Stimulated activated naive CD8-positive, alpha-beta T cell treated with anti-CD3 and anti-CD28 coated beads, Interleukin-15, amount 100 ng/mL, for 72 hours (primary cell): ENCODE results near the gene KRTAP12-2.
"Not testable (repeated sequence)": the region's sequence is repeated elsewhere in the genome, so short reads cannot be mapped to it uniquely, and the experiment has no call there.

Experiments used
- ATAC-seq: fragments of 150-1000 bp; cut with Tn5 transposase; 2 replicates; pipeline ENCODE4 v1.10.0; 2021; ENCODE audit warnings: mild to moderate bottlenecking, moderate library complexity
- DNase-seq, 2 donors: peaks; one replicate each; pipeline ENCODE4 v3.0.0; 2021 to 2022
- H3K27ac Mint-ChIP-seq, 2 donors: one replicate each; pipeline ENCODE4 v1.8.0; 2022; ENCODE audit warnings: mild to moderate bottlenecking in 2 of 2, mixed read lengths in 2 of 2, moderate library complexity in 2 of 2
- H3K27me3 Mint-ChIP-seq: one replicate; pipeline ENCODE4 v1.8.0; 2022; ENCODE audit warnings: mixed read lengths
- H3K4me1 Mint-ChIP-seq: one replicate; pipeline ENCODE4 v1.8.0; 2022; ENCODE audit warnings: mild to moderate bottlenecking, mixed read lengths
- H3K4me3 Mint-ChIP-seq, 2 donors: one replicate each; pipeline ENCODE4 v1.8.0; 2022; ENCODE audit warnings: mild to moderate bottlenecking in 2 of 2, mixed read lengths in 2 of 2, moderate library complexity in 1 of 2
- H3K9me3 Mint-ChIP-seq, 2 donors: one replicate each; pipeline ENCODE4 v1.8.0; 2022; ENCODE audit warnings: mixed read lengths in 2 of 2

The KRTAP12-2 gene

GRCh38 chr21:44695641-44696040 is 28.9 kb upstream of the KRTAP12-2 start:
- DNase-seq (no peak), ATAC-seq (no peak)
- no peak overlapping the region for H3K4me3 Mint-ChIP-seq
- peaks cover 42% of the 10 kb centered on the region for H3K4me1 Mint-ChIP-seq
- H3K9me3 Mint-ChIP-seq, result peaks cover 20% of the 10 kb centered on the region in 2 donors
- H3K27ac Mint-ChIP-seq, result peak overlapping the region in 1 of 2 donors; percentile 47
- peaks cover 55% of the 10 kb centered on the region for H3K27me3 Mint-ChIP-seq

DNA sequence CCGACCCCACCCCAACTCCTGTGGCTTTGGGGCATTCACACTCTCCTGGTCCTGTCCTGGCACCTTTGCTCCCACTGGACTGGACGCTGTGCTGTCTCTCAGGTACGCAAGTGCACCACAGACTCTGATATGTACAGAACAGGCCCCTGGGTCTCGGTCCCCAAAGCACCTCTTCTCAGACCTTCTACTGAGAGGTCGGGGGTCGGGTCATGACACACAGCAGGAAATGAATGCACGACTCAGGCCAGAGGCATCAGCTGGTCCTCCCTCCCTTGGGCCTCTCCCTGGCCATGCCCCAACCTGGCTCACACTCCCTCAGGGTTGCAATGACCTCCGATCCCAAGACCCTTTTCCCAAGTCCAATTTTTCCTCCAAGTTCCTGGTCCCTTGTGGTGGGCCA is 28.5 kb upstream of the KRTAP12-2 start:
- Mint-ChIP-seq H3K4me1 (peaks cover 42% of the 10 kb centered on the region), H3K27me3 (peaks cover 50% of the 10 kb centered on the region), H3K9me3 (peaks cover 20% of the 10 kb centered on the region in 2 donors), H3K27ac (peak overlapping the region in 1 of 2 donors; percentile 21), H3K4me3 (peak overlapping the region in 1 of 2 donors; percentile 17)
- no peak for DNase-seq
- no peak for ATAC-seq

DNA sequence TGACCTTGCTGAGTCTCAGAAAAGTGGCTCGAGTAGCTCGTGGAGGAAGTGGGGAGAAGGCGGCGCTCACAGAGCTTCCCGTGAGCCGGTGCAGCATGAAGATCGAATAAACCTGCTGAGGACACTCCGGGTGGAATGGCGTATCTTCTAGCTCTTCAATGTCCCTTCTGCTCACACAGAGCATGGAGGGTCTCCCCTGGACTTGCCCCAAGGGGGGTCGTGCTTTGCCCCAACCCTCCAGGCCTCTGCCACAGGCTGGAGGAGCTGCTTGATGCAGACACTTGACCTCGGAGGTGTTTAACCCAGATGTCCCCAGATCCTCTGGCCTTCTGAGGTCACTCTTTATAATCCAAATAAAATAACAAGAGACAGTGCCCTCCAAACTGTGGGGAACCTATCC is 28.0 kb upstream of the KRTAP12-2 start:
- no peak for ATAC-seq
- no peak overlapping the region for H3K4me3 Mint-ChIP-seq
- peaks cover 46% of the 10 kb centered on the region for H3K27me3 Mint-ChIP-seq
- no peak overlapping the region for H3K27ac Mint-ChIP-seq
- peaks cover 42% of the 10 kb centered on the region for H3K4me1 Mint-ChIP-seq
- DNase-seq, result no peak
- peaks cover 20% of the 10 kb centered on the region in 2 donors for H3K9me3 Mint-ChIP-seq

DNA sequence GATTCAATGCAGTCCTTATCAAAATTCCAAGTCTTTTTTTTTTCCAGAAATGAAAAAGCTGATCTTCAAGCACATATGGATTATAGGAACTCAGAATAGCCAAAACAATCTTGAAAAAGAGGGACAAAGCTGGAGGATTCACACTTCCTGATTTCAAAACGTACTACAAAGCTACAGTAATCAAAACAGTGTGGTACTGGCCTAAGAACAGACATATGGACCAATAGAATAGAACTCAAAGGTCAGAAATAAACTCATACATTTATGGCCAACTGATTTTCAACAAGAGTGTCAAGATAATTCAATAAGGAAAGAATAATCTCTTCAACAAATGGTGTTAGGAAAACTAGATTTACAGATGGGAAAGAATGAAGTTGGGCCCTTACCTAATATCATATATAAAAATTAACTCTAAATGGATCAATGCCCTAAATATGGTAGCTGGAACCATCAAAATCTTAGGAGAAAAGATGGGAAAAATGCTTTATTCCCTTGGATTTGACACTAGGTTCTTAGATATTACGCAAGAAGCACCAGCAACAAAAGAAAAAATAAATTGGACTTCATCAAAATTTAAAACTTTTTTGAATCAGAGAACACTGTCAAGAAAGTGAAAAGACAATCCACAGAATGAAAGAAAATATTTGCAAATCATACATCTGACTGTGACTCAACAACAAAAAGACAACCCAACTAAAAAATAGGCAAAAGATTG is 26.2 kb upstream of the KRTAP12-2 start:
- Mint-ChIP-seq H3K4me1 (peaks cover 31% of the 10 kb centered on the region), H3K9me3 (peaks cover 20% of the 10 kb centered on the region in 2 donors), H3K27ac (no peak overlapping the region), H3K27me3 (peaks cover 28% of the 10 kb centered on the region), H3K4me3 (no peak overlapping the region)
- ATAC-seq (no peak), DNase-seq (no peak)

DNA sequence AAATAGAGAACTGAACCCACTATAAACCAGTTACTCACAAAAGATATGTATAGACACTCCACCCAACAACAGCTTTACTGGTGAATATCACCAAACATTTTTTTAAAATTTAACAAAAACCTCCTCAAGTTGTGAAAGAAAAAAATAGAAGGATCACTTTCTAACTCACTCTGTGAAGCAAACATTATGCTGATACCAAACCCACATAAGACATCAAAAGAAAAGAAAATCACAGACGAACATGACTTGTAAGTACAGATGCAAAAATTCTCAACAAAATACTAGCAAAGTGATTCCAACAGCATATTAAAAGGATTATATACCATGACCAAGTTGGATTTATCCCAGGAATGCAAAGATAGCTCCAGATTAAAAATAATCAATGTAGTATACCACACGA is 25.0 kb upstream of the KRTAP12-2 start:
- Mint-ChIP-seq H3K9me3 (peaks cover 20% of the 10 kb centered on the region in 2 donors), H3K4me1 (peaks cover 26% of the 10 kb centered on the region), H3K27ac (no peak overlapping the region), H3K4me3 (no peak overlapping the region), H3K27me3 (peaks cover 15% of the 10 kb centered on the region)
- no peak for DNase-seq
- ATAC-seq, result no peak

DNA sequence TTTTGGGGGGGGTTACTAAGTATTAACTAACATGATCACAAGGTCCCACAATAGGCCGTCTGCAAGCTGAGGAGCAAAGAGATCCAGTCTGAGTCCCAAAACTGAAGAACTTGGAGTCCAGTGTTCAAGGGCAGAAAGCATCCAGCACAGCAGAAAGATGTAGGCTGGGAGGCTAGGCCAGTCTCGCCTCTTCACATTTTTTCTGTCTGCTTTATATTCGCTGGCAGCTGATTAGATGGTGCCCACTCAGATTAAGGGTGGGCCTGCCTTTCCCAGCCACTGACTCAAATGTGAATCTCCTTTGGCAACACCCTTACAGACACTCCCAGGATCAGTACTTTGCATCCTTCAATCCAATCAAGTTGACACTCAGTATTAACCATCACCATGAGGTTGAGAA is 23.0 kb upstream of the KRTAP12-2 start:
- H3K9me3 Mint-ChIP-seq, result peaks cover 20% of the 10 kb centered on the region in 2 donors
- not testable (repeated sequence) for DNase-seq, H3K27ac Mint-ChIP-seq, H3K4me3 Mint-ChIP-seq, ATAC-seq, H3K27me3 Mint-ChIP-seq
- peaks cover 32% of the 10 kb centered on the region for H3K4me1 Mint-ChIP-seq

DNA sequence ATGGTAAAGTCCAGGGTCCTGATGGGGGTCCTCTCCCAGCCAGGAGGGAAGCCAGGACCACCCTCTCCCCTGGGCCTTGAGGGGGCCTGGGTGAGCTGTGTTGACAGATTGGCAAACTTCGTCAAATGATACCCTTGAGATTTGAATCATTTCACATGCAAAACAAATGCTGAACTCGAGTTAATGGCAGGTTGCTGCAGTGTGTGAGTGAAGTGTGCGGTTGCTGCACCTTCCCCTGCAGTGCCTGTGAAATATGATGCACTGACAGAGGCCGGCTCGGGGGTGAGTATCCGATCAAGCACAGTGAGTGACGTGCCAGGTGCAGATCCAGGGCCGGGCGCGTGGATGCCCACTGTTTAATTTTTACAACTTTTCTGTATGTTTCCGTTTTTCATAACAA is 20.9 kb upstream of the KRTAP12-2 start:
- no peak for ATAC-seq
- H3K4me3 Mint-ChIP-seq, result no peak overlapping the region
- DNase-seq, result no peak
- peaks cover 3 to 5% of the 10 kb centered on the region in 2 donors for H3K9me3 Mint-ChIP-seq
- peak overlapping the region in 1 of 2 donors; percentile 37 for H3K27ac Mint-ChIP-seq
- peaks cover 31% of the 10 kb centered on the region for H3K4me1 Mint-ChIP-seq
- no peaks in the 10 kb centered on the region for H3K27me3 Mint-ChIP-seq

DNA sequence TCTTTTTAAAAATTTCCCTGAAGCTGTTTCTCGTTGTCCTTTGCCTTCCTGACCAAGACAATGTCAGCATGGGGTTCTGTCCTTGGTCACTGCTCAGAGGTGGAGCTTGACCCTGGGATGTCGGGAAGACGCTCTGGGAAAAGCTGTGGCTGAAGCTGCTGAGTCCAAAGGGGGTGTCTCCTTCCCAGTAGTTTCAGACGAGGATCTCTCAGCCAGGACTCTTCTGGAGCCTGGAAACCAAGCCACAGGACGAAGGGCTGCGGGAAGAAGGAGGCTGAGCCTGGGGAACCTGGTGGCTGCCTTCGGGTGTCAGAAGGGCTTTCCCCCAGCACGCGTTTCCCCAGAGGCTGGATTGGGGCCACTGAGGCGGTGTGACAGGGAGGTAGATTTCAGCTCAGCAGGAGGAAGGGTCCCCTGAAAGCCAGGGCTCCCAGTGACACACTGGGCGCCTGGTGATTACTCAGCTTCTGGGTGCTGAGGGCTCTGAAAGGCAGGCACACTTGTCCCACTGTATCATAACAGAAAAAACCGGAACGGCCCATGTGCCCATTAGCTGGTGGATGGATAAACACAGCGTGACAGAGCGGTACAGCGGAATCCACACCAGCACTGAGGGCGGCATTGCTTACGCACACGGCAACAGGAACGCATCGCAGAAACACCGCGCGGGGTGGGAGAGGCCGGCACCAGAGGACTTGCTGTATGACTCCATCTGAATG is 20.3 kb upstream of the KRTAP12-2 start:
- Mint-ChIP-seq H3K27ac (peak overlapping the region; percentile 37 to 69), H3K4me1 (peaks cover 30% of the 10 kb centered on the region), H3K9me3 (no peaks in the 10 kb centered on the region), H3K4me3 (no peak overlapping the region), H3K27me3 (no peaks in the 10 kb centered on the region)
- DNase-seq (no peak), ATAC-seq (no peak)

DNA sequence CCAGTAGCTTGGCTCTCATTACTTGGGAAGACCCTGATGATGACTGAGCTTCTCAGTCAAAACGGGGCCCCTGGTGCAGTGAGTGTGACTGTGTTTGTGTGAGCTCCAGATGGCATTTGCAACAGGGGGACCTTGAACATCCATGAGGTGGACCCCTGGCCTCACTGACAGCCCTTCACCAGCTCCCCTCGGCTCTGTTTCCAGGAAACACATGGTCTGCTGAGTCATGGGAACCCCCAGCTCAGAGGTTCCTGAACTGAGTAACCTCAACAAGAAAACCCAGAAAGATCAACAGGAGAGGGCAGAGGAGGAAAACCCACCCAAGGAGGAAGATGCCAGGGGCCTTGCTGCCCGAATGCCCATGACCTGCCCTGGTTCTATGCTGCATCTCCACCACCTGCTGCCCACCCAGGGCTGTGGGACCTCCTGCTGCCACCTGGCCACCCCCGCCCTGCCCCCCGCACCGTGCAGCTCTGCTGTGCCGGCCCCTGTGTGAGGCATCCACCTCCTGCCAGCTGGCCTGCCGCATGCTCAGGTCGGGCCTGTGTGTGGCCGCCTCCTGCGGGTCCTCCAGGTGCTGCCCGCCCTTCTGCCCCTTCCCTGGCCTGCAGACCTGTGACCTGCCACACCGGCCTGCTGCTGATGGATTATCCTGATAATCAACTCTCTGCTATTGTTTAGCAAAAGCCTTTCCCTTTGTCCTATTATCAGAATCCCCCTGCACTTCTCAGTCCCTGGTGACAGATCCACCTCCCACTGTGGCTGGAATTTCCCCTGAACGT is 19.5 kb upstream of the KRTAP12-2 start:
- Mint-ChIP-seq H3K27ac (peak overlapping the region in 1 of 2 donors; percentile 67), H3K4me1 (peaks cover 22% of the 10 kb centered on the region), H3K9me3 (no peaks in the 10 kb centered on the region), H3K27me3 (no peaks in the 10 kb centered on the region), H3K4me3 (peak overlapping the region in 1 of 2 donors; percentile 49)
- no peak for DNase-seq
- ATAC-seq, result peak; percentile 57

GRCh38 chr21:44685050-44685449 is 18.3 kb upstream of the KRTAP12-2 start:
- H3K4me3 Mint-ChIP-seq, ATAC-seq, H3K27me3 Mint-ChIP-seq: not testable (repeated sequence)

DNA sequence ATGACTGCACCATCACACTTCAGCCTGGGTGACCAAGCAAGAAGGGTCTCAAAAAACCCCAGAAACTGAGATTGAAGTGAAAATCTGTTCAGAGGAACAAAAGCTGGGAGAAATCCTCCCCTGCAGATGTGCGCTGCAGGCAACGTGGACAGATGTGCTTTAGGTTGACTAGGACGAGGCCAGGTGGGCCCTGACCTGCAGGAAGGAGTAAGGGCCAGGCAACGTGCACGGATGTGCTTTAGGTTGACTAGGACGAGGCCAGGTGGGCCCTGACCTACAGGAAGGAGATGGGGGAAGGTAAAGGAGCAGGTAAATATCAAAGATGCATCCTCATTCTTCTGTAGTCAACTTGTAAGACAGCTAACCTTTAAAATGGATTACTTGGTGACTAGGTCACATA is 17.8 kb upstream of the KRTAP12-2 start:
- no peak for ATAC-seq
- DNase-seq, result no peak
- no peaks in the 10 kb centered on the region for H3K27me3 Mint-ChIP-seq
- peaks cover 17% of the 10 kb centered on the region for H3K4me1 Mint-ChIP-seq
- no peak overlapping the region for H3K4me3 Mint-ChIP-seq
- H3K9me3 Mint-ChIP-seq, result no peaks in the 10 kb centered on the region
- no peak overlapping the region for H3K27ac Mint-ChIP-seq

More at GRCh38 chr21:44685050-44685449, 18.3 kb upstream of the KRTAP12-2 start:
- not testable (repeated sequence) for H3K9me3 Mint-ChIP-seq, DNase-seq, H3K27ac Mint-ChIP-seq
- peaks cover 17% of the 10 kb centered on the region for H3K4me1 Mint-ChIP-seq

GRCh38 chr21:44684077-44684476 is 17.4 kb upstream of the KRTAP12-2 start:
- no peaks in the 10 kb centered on the region for H3K27me3 Mint-ChIP-seq
- no peaks in the 10 kb centered on the region for H3K9me3 Mint-ChIP-seq
- DNase-seq (no peak), ATAC-seq (no peak)
- no peak overlapping the region for H3K4me3 Mint-ChIP-seq
- no peak overlapping the region for H3K27ac Mint-ChIP-seq
- peaks cover 17% of the 10 kb centered on the region for H3K4me1 Mint-ChIP-seq

DNA sequence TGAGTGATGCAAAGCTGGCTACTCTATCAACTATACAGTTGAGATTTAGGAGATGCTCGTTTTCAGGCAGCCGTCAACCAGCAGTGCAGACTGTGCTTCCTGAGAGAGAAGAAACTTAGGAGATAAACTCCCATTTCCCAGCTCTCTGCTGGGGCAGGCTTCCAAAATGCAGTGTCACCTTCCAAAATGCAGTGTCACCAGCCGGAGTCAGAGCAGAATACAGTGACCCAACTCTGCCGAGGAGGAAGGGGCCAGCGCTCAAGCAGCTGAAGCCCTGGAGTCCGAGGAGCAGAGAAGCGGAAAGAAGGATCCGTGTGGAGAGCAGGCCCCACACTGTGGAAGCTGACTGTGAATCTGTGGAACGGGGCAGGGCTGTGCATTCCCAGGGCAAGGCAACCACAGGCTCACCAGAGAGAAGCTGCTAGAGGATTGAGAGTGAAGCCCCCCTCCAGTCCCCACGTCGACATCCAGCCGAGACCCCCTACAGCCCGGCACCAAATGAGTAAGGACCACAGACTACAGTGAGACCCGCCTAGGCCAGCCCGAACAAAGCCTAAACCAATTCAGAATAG is 15.9 kb upstream of the KRTAP12-2 start:
- Mint-ChIP-seq H3K4me3 (no peak overlapping the region), H3K4me1 (peaks cover 17% of the 10 kb centered on the region), H3K9me3 (no peaks in the 10 kb centered on the region), H3K27me3 (no peaks in the 10 kb centered on the region), H3K27ac (no peak overlapping the region)
- DNase-seq, result no peak
- no peak for ATAC-seq

DNA sequence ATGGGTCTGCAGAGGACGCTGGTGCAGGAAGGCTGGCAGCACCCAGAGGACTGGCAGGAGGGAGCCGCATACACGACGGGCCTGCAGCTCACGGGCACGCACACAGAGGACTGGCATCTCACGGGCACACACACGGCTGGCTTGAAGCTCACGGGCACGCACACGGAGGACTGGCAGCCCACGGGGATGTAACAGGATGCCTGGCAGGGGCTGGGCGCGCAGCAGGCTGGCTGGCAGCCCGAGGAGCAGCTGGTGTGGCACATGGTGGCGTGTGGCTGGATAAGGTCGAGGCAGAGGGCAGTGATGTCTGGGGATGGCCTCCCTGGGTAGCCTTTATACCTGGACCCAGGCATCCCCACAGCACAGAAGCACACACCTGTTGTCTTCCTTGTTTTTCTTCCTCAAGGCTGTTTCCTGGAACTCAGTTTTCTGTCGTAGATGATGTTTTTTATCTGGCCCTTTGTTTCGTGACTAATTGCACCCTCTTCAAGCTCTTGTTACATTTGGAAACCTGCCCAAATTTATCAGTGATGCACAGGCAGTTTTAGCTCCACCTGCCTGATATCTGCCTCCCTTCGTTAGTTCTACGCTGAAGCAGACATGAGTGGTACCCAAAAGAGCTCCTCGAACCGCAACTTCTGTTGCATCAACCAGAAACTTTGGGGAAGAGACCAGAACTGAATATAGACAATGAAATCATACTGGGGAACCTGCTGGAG is 15.3 kb upstream of the KRTAP12-2 start, which contains the start of gene KRTAP12-1:
KRTAP12-1 (minus strand) TSS at position 303 of the 719 bp plus-strand sequence; CDS start at position 263, 40 bp downstream.
- peaks cover 17% of the 10 kb centered on the region for H3K4me1 Mint-ChIP-seq
- DNase-seq (no peak), ATAC-seq (no peak)
- H3K27ac Mint-ChIP-seq, result peak within 1 kb of the TSS in 1 of 2 donors; percentile 10
- H3K9me3 Mint-ChIP-seq, result no peaks in the 10 kb centered on the region
- H3K27me3 Mint-ChIP-seq, result no peaks in the 10 kb centered on the region
- no peak within 1 kb of the TSS for H3K4me3 Mint-ChIP-seq

DNA sequence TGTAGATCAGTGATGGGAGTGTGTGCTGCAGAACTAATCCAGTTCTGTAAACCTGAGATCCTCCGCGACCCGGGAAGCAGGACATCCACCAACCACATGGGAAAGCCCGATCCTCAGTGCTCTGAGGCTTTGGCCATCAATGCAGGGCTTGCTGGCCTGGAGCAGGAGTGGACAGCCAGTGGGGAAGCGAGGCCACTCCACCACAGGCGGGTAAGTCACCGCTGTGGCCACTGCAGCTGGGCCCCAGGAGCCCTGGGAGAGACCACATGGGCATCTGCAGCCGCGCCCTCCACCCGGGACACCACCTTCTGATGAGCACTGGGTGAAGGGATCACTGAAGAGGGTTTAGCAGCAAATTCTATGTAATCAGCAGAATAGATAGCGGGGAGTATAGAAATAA is 14.4 kb upstream of the KRTAP12-2 start:
- no peak overlapping the region for H3K4me3 Mint-ChIP-seq
- peaks cover 0 to under 1% of the 10 kb centered on the region in 2 donors for H3K9me3 Mint-ChIP-seq
- H3K27ac Mint-ChIP-seq, result peak overlapping the region in 1 of 2 donors; percentile 10
- DNase-seq (no peak), ATAC-seq (no peak)
- no peaks in the 10 kb centered on the region for H3K27me3 Mint-ChIP-seq
- peaks cover 8% of the 10 kb centered on the region for H3K4me1 Mint-ChIP-seq
